Activated CD8-positive, alpha-beta T cell treated with anti-CD3 and anti-CD28 coated beads for 36 hours (primary cell): ENCODE measurements around the gene ARFGEF3. TPM values are rescaled to one million over a fixed set of nuclear protein-coding genes. Genes with fewer than 3 reads are reported as not detected.

ENCODE experiments used
- ATAC-seq: fragments of 200-7000 bp; cut with Tn5 transposase; one replicate; pipeline ENCODE4 v1.10.0; 2021; ENCODE audit warnings: mild to moderate bottlenecking, moderate library complexity
- CTCF ChIA-PET: fragments of 350-600 bp; sonication (Branson Sonifier 250); formaldehyde crosslinking; loops from one replicate; lab custom pipeline; 2021; ENCODE audit warnings: antibody characterized with exemption; lab: Charles Lee
- POLR2A ChIA-PET: fragments of 350-600 bp; sonication (Branson Sonifier 250); formaldehyde crosslinking; loops from one replicate; lab custom pipeline; 2021; ENCODE audit warnings: antibody characterized with exemption; lab: Charles Lee
- DNase-seq: peaks from one replicate; pipeline ENCODE4 v3.0.0-alpha.2; 2020
- H3K27ac Mint-ChIP-seq: one replicate; pipeline ENCODE4 v1.8.0; 2021; ENCODE audit warnings: mild to moderate bottlenecking, mixed read lengths
- H3K27me3 Mint-ChIP-seq: one replicate; pipeline ENCODE4 v1.8.0; 2021; ENCODE audit warnings: mixed read lengths
- H3K36me3 Mint-ChIP-seq: one replicate; pipeline ENCODE4 v1.8.0; 2021; ENCODE audit warnings: low read depth, mixed read lengths
- H3K4me1 Mint-ChIP-seq: one replicate; pipeline ENCODE4 v1.8.0; 2021; ENCODE audit warnings: low read depth, mixed read lengths
- H3K4me3 Mint-ChIP-seq: one replicate; pipeline ENCODE4 v1.8.0; 2021; ENCODE audit warnings: mild to moderate bottlenecking, moderate library complexity, mixed read lengths
- H3K9me3 Mint-ChIP-seq: one replicate; pipeline ENCODE4 v1.8.0; 2021; ENCODE audit warnings: mixed read lengths
- CTCF ChIP-seq: fragments of 200-600 bp; IDR thresholded peaks from one replicate; pipeline ENCODE4 v1.8.0; 2022; ENCODE audit warnings: antibody characterized with exemption, mild to moderate bottlenecking
- intact Hi-C: fragments of 100-400 bp; cut with micrococcal nuclease; formaldehyde crosslinking; loops from one replicate; pipeline ENCODE4 v1.10.0; 2022
- total RNA-seq, 2 experiments: library from RNA; stranded (reverse); gene quantifications; one replicate each; pipeline ENCODE4 v1.2.3, GENCODE V29; 2021

ARFGEF3 gene
- total RNA-seq, 2 experiments from 2014 or later = 1.7 to 1.8 TPM

GRCh38 chr6:138230759-138231380, 69.1 kb downstream of the ARFGEF3 start:
- no peak overlapping the region for H3K4me3 Mint-ChIP-seq
- ATAC-seq = no peak
- ChIA-PET CTCF (no interaction called here), POLR2A (no interaction called here)
- intact Hi-C loops = no loop called here
- H3K36me3 Mint-ChIP-seq = no peaks in the 10 kb centered on the region
- H3K27ac Mint-ChIP-seq = no peak overlapping the region
- H3K27me3 Mint-ChIP-seq = peaks cover 11% of the 10 kb centered on the region
- no peaks in the 10 kb centered on the region for H3K9me3 Mint-ChIP-seq
- no peak for TF ChIP-seq CTCF
- no peak for DNase-seq
- H3K4me1 Mint-ChIP-seq = no peaks in the 10 kb centered on the region

GRCh38 chr6:138231381-138231886, 69.7 kb downstream of the ARFGEF3 start:
- H3K9me3 Mint-ChIP-seq = no peaks in the 10 kb centered on the region
- no peak overlapping the region for H3K27ac Mint-ChIP-seq
- H3K36me3 Mint-ChIP-seq = no peaks in the 10 kb centered on the region
- ChIA-PET CTCF (interaction anchor here (1.2 kb wide), 1 partner anchor 56 kb away, joined by 3 read pairs; no protein-coding TSS in a partner anchor), POLR2A (no interaction called here)
- ATAC-seq (no peak), DNase-seq (no peak)
- intact Hi-C loops = no loop called here
- no peaks in the 10 kb centered on the region for H3K4me1 Mint-ChIP-seq
- H3K27me3 Mint-ChIP-seq = peaks cover 7% of the 10 kb centered on the region
- H3K4me3 Mint-ChIP-seq = no peak overlapping the region
- no peak for TF ChIP-seq CTCF

GRCh38 chr6:138234363-138234762, 72.6 kb downstream of the ARFGEF3 start:
- Mint-ChIP-seq H3K4me1 (no peaks in the 10 kb centered on the region), H3K36me3 (no peaks in the 10 kb centered on the region), H3K9me3 (no peaks in the 10 kb centered on the region), H3K27ac (no peak overlapping the region), H3K27me3 (peaks cover 5% of the 10 kb centered on the region), H3K4me3 (no peak overlapping the region)
- TF ChIP-seq CTCF = no peak
- ChIA-PET CTCF (no interaction called here), POLR2A (interaction anchor here (1.4 kb wide), 1 partner anchor 10 kb away, joined by 3 read pairs; no protein-coding TSS in a partner anchor)
- ATAC-seq (no peak), DNase-seq (no peak)
- intact Hi-C loops = no loop called here

GRCh38 chr6:138235205-138235604, 73.5 kb downstream of the ARFGEF3 start:
- ChIA-PET CTCF (no interaction called here), POLR2A (interaction anchor here (1.4 kb wide), 1 partner anchor 11 kb away, joined by 3 read pairs; no protein-coding TSS in a partner anchor)
- TF ChIP-seq CTCF = no peak
- no peak overlapping the region for H3K27ac Mint-ChIP-seq
- no peak for DNase-seq
- H3K9me3 Mint-ChIP-seq = no peaks in the 10 kb centered on the region
- intact Hi-C loops = no loop called here
- no peak overlapping the region for H3K4me3 Mint-ChIP-seq
- H3K4me1 Mint-ChIP-seq = no peaks in the 10 kb centered on the region
- H3K36me3 Mint-ChIP-seq = no peaks in the 10 kb centered on the region
- H3K27me3 Mint-ChIP-seq = peaks cover 3% of the 10 kb centered on the region
- ATAC-seq = no peak

GRCh38 chr6:138235693-138236092, 74.0 kb downstream of the ARFGEF3 start:
- ATAC-seq = no peak
- Mint-ChIP-seq H3K36me3 (no peaks in the 10 kb centered on the region), H3K27me3 (peaks cover 3% of the 10 kb centered on the region), H3K4me1 (no peaks in the 10 kb centered on the region), H3K9me3 (no peaks in the 10 kb centered on the region), H3K27ac (no peak overlapping the region), H3K4me3 (no peak overlapping the region)
- intact Hi-C loops = no loop called here
- POLR2A ChIA-PET = interaction anchor here (1.4 kb wide), 1 partner anchor 11 kb away, joined by 3 read pairs; no protein-coding TSS in a partner anchor
- TF ChIP-seq CTCF = no peak
- CTCF ChIA-PET = no interaction called here
- no peak for DNase-seq
